NK-92 (cell line): Measurements from ENCODE around the gene GPX5.
"Not testable (repeated sequence)": the region's sequence is repeated elsewhere in the genome, so short reads cannot be mapped to it uniquely, and the experiment has no call there.

Experiments used
- DNase-seq: peaks from one replicate; lab custom pipeline; 2025; ENCODE audit not compliant: unreplicated experiment; lab: John Stamatoyannopoulos, UW

Gene GPX5, protein sequence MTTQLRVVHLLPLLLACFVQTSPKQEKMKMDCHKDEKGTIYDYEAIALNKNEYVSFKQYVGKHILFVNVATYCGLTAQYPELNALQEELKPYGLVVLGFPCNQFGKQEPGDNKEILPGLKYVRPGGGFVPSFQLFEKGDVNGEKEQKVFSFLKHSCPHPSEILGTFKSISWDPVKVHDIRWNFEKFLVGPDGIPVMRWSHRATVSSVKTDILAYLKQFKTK

DNA sequence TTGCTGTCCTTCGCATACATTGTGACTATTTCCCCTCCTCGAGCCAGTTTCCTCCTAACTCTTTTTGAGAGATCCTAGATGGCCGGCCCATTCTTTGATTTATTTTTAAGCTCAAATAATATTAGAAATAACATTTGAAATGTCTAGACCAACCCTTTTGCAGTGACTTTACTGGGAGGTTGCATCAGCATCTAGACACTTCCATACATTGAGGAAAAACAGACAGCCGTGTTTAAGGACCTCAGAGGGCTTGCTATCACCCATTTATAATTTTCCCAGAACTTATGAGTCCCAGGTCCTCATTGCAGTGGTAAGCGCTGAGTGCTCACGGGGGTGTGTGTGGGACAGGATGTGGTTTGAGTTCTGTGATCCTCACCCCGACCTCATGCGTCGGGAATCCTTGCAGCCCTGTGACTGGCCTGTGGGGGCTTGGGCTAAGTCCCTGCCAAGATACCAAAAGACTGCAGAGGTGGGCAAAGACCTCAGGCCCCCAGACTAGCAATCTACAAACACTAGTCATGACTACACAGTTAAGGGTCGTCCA, at the start of gene GPX5:
Gene GPX5 (plus strand): TSS at position 386 of the 544 bp plus-strand sequence. CDS start 133 bp downstream, at position 519.
- DNase-seq: no peak

DNA sequence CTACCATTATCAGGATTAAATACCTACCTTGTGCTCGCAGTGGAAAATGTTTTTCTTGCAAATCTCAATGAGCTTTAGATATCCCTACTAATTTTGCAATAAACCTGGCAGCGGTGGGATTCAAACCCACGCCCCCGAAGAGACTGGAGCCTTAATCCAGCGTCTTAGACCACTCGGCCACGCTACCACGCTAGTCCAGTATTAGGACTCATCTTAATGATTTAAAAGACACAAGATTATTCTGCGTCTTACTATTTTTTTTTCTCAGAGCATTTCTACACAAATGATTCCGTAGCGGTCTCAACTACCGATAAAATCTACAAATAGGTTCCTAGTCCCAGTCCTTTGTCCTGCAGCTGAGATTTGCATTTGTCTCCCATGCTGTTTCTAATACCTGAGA, 47.2 kb upstream of the GPX5 start:
- no peak for DNase-seq

DNA sequence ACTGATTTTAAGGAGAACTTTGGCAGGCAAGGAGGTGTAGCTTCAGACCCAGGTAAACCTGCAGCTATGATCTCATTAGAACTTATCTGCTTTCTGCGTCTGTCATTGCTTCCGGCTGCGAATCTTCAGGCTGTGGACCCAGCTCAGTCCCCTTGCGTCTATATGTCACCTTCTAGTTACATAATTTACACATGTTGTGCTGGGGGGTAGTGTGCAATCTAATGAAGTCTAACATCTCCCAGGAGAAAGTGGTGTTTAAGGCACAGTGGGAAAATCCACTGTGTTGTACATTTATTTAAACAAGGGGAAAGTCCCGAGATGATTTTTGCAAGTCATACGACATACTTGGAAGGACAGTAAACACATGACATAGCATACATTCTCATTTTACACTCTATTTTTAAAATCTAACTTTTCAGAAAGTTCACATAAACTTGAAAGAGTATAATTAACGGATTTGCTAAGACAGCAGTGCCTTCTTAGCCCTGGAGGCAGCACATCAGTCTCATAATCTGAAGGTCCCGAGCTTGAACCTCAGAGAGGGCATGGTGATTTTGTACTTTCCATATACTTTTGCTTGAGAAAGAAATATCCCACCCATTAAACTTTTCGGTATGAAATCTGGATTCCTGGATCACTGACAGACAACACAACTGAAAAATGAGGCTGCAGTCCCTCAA, 45.3 kb upstream of the GPX5 start:
- DNase-seq: no peak

DNA sequence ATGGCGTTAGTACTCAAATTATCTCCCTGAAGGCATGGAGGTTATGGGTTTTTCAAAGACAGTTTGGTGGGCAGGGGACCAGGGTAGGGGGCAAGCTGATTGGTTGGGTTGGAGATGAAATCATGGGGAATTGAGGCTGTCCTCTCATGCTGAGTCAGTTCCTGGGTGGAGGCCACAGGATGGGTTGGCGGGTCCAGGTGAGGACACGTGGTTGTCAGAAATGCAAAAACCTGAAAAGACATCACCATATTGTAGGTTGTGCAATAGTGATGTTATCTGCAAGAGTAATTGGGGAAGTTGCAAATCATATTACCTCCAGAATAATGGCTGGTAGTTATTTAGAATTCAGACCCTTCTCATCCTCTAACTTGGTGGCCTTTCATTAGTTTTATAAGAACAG, 40.2 kb upstream of the GPX5 start:
- DNase-seq: no peak

DNA sequence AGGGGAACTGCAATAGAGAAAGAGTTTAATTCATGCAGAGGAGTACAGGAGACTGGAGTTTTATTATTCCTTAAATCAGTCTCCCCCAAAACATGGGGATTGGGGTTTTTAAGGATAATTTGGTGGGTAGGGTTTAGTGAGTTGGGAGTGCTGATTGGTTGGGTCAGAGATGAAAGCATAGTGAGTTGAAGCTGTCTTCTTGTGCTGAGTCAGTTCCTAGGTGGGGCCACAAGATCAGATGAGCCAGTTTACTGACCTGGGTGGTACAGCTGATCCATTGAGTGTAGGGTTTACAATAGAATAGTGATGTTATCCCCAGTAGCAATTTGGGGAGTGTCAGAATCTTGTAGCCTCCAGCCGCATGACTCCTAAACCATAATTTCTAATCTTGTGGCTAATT, 39.1 kb upstream of the GPX5 start:
- no peak for DNase-seq

DNA sequence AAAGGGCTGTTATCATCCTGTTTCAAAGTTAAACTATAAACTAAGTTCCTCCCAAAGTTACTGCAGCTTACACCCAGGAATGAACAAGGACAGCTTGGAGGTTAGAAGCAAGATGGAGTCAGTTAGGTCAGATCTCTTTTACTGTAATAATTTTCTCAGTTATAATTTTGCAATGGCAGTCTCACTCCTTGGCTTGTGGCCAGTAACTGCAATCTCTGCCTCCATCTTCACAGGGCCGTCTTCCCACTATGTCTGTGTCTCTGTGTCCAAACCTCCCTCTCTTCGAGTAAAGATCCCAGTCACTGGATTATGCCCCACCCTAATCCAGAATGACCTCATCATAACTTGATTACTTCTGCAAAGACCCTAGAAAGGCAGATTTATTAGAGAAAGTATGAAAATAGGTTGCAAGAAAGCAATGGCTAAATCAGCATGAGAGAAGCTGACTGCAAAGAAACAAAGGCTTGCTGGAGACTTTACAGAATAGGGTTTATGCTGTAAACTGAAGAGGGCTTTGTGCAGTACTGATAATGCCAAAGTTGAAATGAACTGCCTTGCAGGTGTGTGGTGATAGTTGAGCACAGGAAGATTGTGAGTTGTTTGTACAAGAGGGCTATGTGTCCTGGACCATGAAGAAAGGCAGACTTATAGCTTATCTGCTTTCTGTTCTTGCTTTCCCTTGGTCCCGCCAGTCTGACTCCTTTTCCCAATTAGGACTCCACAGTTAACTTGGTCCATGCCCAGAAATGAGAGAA, 38.5 kb upstream of the GPX5 start:
- no peak for DNase-seq

DNA sequence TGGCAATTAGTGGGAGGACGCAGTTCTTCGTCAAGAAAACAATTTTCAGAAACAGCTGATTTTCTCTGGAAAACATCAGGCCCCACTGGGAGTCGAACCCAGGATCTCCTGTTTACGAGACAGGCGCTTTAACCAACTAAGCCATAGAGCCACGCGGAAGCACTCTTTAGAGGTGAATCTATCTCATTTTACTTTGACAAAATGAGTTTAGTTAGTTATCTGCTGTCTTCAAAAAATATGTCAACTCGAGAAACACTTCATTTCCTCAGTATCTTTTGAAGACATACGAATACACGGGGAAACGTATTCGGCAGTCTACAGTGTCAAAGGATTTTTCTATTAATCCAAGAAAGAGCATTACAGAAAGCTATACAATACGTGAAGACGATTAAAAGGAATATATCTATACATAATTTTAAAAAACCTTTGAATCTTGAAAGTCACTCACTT, 36.7 kb upstream of the GPX5 start:
- no peak for DNase-seq

DNA sequence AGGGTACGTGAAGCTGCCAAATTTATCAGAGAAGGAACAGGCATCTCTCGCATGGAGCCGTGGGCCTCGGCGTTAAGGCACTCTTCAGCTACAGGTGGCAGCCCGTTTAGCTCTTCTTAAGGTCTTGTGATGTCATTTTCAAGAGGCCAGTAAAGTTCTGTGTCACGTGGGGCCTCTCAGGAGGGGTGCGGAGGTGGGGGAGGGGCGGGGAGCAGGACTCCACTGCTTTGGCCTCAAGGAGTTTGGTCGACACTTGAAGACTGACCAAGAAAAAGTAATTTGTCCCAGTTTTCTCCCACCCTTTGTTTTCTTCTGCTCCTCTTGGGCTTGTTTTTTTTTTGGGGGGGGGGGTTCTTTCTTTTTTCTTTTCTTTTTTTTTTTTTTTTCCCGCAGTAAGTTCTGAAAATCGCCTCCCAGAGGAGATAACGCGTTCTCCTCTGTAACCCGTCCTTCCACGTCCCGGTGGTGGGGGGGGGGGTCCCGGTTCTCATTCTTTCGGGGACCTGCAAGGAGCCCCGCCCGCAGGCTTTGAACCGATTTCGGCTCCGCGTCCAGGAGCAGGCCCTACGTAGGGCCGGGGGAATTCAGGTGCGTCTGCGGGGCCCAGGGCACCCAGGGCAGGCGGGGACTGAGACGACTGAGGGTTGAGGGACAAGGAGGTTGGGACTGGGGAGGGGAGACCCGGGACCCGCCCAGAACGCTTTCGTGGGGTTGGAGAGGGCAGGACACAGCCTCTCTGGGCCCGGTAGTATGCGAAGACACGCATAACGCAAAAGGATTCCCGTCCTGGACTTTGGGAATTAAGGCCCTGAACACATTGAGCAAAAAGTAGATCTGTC, 36.1 kb upstream of the GPX5 start:
- DNase-seq: no peak

DNA sequence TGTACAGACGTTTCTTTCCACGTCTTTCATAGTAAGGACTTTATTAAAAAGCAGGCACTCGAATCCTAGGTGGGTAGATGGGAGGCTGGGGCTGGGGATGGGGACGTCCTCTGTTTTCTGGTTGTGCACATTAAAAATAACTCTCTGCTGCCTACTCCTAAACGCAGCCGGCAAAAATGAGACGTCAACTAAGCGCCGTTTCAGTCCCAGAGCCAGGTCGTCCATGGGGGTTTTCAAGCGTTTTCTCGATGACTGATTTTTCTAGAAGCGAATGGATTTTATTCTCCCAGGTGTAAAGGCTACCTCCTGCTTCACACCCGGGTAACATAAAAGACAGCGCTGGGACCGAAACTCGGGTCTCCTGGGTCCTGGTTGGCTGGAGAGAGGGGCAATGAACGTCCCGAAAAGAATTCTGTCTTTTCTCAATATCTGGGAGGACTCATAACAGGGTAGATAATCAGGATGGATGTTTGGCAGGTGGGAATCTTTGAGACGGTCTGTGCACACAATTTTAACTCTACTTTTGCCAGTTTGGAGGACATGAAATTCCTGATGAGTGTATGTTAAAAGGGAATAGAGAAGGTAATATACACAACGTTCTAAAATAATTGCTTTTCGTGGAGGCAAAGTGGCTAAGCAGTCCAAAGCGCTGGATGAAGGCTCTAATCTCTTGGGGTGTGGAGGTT, 35.3 kb upstream of the GPX5 start:
- DNase-seq: no peak

DNA sequence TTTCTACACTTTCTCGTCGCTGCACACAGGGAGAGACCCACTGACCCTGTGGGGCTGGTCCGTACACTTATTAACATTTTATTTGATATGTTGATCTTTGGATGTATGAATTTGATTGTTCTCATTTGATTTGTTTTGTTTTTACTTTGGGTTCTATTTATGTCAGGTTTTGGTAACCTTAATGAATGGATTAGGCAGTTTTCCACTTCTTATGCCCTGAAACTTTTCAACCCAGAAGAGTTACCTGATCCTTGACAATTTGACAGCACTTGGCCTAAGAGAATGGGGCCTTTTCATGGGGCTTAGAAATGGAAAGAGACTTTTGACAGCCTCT, 33.7 kb upstream of the GPX5 start:
- no peak for DNase-seq

DNA sequence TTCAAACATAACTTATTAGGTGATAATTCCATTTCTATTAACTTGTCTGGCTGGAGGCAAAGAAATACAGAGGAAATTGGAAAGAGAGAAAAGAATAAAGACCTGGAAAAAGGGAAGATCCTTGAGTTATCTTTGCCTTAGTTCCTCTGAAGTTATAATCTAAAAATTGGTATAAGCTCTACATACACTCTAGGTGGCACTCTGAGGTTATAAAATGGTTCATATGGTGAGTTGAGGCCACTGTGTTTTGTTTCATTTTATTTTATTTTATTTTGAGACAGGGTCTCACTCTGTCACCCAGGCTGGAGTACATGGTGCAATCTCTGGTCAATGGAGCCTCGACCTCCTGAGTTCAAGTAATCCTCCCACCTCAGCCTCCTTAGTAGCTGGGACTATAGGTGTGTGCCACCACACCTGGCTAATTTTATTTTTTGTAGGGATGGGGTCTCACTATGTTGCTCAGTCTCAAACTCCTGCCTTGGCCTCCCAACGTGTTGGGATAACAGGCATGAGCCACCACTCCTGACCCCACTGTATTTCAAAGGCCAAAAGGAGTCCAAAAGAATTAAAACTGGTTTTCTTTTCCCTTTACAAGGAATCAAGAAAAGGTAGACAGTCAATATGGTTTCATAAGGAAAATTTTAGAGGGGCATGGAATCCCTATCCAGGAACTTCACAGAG, 29.4 kb upstream of the GPX5 start:
- no peak for DNase-seq

DNA sequence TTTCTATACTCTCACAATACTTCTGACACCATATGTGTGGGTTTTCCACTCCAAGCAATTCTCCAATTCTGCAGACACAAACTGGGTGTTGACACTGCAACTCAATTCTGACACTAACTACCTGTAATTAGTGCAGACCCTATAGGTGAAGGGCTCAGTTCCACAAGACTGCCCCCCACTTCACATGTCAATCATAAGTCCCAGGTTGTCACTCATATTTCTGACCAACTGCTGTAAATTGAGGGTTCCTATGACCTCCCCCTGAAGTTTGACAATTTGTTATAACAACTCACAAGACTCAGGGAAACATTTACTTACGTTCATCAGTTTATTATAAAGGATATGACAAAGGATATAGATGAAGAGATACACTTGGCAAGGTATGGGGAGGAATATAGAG, 28.4 kb upstream of the GPX5 start:
- no peak for DNase-seq

DNA sequence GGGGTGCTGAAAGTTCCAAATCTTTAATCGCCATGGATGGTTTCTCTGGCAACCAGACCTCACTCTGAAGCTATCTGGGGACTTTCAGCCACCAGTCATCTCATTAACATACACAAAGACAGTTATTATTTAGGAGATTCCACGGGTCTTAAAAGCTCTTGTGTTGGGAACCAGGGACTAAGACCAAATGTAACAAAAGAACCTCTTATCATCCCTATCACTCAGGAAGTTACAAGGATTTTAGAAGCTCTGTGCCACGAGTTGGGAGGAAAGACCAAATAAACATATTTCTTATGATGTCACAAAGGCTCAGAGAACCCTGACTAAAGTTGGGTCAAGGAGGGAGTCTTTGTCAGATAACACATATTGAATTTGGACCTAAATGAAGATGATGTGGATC, 27.8 kb upstream of the GPX5 start:
- DNase-seq: no peak

DNA sequence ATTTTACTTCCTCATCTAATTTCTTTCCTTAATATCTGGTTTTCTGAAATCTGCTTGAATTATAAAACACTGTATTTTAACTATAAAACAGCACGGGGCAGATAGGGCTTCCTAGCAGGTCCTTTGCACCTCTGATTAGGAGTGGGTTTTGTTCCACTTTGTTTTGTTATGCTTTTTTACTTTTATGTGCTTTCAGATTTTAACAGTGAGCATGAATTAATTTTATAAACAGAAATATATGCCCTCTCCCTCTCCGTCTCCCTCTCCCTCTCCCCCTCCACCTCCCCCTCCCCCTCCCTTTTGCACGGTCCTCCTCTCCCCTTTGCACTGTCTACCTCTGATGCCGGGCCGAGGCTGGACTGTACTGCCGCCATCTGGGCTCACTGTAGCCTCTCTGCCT, 24.4 kb upstream of the GPX5 start:
- no peak for DNase-seq

DNA sequence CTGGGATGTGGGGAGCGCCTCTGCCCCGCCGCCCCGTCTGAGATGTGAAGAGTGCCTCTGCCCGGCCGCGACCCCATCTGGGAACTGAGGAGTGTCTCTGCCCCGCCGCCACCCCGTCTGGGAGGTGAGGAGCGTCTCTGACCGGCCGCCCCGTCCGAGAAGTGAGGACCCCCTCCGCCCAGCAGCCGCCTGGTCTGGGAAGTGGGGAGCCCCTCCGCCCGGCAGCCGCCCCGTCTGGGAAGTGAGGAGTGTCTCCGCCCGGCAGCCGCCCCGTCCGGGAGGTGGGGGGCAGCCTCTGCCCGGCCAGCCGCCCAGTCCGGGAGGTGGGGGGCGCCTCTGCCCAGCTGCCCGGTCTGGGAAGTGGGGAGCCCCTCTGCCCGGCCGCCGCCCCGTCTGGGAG, 23.5 kb upstream of the GPX5 start:
- not testable (repeated sequence) for DNase-seq

DNA sequence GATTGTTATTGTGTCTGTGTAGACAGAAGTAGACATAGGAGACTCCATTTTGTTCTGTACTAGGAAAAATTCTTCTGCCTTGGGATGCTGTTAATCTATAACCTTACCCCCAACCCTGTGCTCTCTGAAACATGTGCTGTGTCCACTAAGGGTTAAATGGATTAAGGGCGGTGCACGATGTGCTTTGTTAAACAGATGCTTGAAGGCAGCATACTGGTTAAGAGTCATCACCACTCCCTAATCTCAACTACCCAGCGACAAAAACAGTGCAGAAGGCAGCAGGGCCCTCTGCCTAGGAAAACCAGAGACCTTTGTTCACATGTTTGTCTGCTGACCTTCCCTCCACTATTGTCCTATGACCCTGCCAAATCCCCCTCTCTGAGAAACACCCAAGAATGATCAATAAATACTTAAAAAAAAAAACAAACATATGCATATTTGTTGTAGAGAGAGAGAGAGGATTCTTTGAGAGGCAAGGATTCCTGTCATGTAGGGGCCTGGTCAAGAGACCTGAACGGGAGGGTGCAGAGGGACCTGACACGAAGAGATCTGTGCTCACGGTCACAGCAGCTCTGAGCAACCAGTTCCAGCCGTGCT, 22.9 kb upstream of the GPX5 start:
- DNase-seq: not testable (repeated sequence)

DNA sequence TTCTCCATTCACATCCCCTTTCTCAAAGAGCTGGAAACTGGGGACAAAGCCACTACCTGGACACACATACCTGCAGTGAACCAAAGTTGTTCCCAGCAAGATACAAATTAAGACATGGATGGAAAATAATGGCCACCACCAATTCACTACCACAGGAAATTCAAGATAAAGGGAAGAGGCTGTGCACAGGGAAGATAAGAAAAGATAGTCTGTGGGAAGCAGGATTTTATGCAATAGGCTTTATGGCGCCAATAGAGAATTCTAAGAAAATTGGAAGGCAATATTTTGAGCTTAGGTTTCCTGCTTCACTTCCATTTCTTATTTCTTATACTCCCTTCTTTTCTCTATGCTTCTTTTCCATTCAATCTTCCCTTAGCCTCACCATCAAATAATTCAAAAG, 19.9 kb upstream of the GPX5 start:
- no peak for DNase-seq

DNA sequence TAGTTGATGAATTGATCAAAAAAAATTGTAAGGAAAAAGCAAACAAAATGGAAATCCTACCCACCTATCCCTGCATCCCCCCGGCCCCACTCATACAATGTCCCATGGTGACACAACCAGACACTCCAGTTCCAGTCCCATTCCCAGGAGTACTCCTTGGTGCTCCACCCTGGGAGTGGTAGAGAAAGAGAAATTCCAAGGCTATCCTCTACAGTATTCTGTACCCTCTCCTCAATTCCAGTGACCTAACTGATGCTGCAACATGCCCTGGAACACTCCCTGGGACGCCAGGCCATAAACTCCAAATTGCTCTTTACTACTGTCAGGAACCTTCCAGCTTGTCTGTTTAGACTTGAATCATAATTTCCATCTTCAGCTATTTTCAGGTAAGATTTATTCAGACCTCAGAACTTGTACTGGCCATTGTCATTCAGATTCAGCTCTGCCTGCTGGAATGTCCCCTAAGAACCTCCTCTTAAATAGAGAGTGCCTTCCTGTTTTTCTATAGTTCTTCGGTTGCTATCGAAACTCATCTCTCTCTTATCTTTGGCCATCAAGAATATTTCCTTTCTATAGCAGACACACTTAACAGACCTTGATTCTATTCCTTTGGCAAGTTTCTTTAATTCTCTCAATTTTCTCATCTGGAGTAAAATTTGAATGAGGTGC, 18.7 kb upstream of the GPX5 start:
- no peak for DNase-seq
